Stimulated activated CD8-positive, alpha-beta memory T cell treated with anti-CD3 and anti-CD28 coated beads, Interleukin-4, amount 100 ng/mL, for 24 hours (primary cell): ENCODE data around the gene ARHGAP10.
"Not testable (repeated sequence)": the region's sequence is repeated elsewhere in the genome, so short reads cannot be mapped to it uniquely, and the experiment has no call there.

Experiments used
- DNase-seq: peaks from one replicate; pipeline ENCODE4 v3.0.0-alpha.2; 2020; ENCODE audit warnings: low read depth

Gene ARHGAP10

DNA sequence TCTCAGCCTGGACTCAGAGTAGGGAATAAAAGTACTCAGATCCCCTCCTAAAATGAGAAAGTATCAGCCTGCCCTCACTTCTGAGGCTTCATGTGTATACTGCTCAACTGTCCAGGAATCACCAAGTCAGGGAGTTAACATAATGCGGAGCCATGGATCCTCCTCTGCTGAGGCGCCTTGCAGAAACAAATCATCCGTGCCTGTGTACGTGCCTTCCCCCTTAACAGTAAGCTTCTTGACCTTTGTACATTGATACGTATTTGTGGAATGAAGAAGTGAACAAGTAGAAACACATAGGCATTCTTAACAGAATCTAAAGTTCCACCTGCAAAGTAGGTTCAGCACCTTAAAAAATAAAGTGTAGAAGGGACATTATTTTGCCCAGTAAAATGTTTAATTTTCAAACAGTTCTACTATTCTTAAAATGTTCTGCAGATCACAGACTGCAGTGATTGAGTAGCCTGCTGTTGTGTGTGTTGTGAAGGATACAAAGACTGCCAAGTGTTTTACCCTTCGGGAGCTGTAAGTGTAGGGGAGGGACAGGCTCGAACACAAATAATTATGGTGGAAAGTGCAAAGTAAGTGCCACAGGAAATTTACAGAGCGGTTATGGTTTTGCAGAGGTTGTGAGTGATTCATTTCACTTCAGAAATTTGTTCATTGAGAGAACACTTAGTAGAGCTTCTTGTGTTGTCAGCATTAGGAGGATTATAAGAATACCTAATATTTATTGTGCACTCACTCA lies 61.9 kb downstream of the ARHGAP10 start:
- no peak for DNase-seq

DNA sequence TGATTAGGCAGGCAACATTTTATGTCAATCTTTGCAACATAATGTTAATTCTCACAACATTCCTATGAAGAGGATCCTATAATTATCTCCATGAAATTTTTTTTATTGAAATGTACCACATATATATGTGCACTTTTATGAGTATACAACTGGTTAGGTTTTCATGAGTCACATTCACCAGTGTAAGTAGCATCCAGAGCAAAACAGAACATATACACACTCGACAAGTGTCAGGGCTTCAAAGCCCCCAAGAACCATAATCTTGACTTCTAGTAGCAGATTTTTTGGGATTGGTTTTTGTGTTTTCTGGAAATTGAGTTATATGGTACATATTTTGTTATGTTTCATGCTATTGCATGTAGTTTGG lies 62.4 kb downstream of the ARHGAP10 start:
- DNase-seq = no peak

DNA sequence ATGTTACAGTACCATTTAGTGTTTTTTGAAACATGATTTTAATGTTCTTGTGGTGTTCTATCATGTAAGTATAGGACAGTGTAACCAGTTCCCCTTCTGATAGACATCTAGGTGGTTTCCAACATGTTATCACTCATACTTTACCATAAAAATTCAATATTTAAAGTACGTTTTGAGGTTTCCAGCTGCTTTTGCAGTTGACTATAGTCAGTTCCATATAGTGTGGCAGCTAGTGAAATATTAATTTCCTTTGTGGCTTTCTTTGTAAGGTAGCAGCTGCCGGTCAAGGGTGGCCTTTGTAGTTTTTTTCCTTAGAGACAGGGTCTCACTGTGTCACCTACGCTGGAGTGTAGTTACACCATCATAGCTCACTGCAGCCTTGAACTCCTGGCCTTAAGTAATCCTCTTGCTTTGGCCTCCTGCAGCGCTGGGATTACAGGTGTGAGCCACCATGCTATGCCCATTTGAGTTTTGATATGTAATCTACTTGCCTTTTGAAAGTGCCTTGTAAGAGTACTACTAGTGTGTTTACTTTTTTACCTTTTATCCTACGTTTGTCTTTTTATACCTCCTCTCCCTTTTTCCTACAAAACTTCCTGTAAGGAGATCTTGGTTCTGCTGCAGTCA lies 63.0 kb downstream of the ARHGAP10 start:
- DNase-seq = no peak

DNA sequence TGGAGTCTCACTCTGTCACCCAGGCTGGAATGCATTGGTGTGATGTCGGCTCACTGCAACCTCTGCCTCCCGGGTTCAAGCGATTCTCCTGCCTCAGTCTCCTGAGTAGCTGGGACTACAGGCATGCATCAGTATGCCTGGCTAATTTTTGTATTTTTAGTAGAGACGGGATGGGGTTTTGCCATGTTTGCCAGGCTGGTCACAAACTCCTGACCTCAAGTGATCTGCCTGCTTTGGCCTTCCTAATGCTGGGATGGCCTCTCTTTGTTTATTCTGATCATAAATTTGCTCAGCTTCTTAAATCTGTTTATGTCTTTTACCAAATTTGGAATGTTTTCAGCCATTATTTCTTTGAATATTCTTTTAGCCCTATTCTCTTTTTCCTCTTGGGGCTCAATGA lies 67.2 kb downstream of the ARHGAP10 start:
- DNase-seq = not testable (repeated sequence)

GRCh38 chr4:147799986-147800555 lies 68.2 kb downstream of the ARHGAP10 start:
- peak; percentile 46 for DNase-seq

DNA sequence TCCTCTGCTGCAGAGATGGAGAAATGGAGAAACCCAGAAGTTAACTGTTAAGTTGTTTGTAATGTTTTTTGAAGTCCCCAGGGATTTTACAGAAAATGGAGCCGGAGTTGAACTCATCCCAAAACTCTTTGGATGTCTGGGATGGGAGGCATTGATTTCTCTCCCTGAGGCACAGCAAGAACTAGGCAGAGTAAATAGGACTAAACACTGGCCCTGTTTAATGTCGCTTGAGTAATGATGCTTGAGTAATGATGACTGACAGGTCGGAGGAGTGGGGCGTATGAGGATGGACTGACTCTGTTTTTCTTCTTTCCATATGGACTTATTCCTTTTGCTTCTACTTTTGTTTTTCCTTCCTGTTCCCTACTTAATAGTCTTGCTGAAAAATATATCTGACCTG lies 69.9 kb downstream of the ARHGAP10 start:
- DNase-seq = no peak

DNA sequence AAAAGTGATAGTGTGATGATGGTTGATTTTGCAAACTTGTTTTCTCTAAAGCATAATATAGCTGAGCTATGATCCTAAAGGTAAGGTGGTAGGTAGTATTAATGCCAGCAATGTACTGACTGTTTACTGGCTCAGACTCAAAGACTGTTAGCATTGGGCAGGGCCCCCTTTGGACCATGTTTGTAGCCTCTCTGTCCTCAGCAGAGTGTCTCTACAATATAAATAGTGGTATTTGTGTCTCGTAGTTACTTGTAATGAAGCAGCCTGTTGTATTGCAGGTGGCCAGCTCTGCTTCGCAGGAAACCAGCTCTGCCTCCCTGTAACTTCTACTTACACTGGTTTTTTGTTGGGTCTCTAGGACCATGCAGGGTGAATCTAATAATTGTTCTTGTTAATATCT lies 70.5 kb downstream of the ARHGAP10 start:
- DNase-seq = no peak

- DNase-seq = no peak
Observed at GRCh38 chr4:147805946-147806345, 74.1 kb downstream of the ARHGAP10 start.

GRCh38 chr4:147808447-147808846 lies 76.6 kb downstream of the ARHGAP10 start:
- DNase-seq = no peak

- DNase-seq = no peak
Observed at GRCh38 chr4:147809211-147809610, 77.3 kb downstream of the ARHGAP10 start.

- DNase-seq = no peak
Observed at GRCh38 chr4:147811878-147812277, 80.0 kb downstream of the ARHGAP10 start.

- no peak for DNase-seq
Observed at GRCh38 chr4:147813109-147813773, 81.4 kb downstream of the ARHGAP10 start.

DNA sequence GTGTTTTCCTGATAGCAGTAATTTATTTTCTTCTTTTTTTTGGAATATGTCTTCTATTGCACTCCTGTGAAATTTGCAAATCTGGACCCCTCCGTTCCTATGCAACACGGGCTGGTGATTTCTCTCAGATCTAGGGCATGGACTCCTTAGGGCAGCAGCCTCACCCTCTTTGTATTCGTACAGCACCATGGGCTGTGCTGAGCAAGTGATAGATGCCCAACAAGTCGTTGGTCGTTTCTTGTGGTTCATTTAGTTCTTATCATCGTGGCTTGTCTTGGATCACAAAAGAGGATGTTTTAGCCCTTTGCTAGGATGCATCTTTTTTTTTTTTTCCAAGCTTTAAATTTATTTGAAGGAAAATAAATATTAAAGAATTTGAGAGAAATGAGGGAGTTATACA lies 82.1 kb downstream of the ARHGAP10 start:
- no peak for DNase-seq

- DNase-seq = no peak
Observed at GRCh38 chr4:147814376-147814775, 82.5 kb downstream of the ARHGAP10 start.

GRCh38 chr4:147815741-147816140 lies 83.9 kb downstream of the ARHGAP10 start:
- no peak for DNase-seq

GRCh38 chr4:147816382-147817254 lies 84.7 kb downstream of the ARHGAP10 start:
- no peak for DNase-seq

DNA sequence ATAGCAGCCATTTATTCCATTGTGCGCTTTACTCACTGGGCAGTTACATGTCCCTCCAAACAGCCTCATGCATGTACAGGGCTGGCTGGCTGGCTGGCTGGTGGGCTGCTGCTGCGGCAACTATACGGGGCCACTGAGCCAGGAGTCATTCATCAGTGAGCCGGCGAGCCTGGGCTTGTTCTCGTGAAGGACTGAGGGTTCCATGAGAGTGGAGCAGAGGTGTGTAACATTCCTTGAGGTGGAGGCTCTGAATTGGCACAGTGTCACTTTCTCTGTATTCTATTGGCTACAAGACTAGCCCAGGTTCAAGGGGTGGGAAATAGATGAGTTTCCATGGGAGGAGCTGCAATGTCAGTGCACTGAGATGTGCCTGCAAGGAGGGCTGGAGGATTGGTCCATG lies 89.1 kb downstream of the ARHGAP10 start:
- DNase-seq = no peak

DNA sequence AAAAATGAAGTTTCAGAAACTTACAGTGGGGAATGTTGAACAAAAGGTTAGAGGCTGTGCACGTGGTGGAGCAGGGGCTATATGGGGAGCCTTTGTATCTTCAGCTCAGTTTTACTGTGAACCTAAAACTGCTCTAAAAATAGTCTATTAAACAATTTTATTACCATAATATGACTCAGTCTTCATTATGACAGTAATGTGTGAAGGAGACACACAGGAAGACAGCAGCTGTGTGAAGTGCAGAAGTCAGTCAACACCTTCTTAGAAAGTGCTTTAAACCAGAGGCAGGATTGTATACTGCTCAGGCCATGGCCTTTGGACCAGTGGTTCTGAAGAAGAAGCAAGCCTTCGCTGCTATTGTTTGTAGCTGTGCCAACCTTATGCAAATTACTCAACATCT lies 89.7 kb downstream of the ARHGAP10 start:
- DNase-seq = no peak

DNA sequence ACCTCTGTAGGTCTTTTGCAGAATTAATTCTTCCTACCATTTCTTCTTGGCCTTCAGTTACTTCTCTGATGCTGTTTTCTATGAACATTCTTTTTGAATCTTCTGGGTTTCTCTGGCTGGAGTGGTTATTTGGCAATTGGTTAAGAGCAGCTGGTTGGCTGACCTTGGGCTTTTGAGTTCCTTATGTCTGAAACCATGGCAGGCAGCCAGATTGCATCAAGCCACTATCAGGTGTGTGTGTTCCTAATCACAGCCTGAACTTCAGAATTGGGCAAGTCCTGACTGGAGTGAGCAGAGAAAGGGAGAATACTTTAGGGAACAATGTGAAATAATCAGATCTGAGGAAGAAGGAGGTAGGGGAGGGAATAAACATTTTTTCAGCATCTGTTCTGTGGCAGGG lies 90.2 kb downstream of the ARHGAP10 start:
- DNase-seq = no peak

DNA sequence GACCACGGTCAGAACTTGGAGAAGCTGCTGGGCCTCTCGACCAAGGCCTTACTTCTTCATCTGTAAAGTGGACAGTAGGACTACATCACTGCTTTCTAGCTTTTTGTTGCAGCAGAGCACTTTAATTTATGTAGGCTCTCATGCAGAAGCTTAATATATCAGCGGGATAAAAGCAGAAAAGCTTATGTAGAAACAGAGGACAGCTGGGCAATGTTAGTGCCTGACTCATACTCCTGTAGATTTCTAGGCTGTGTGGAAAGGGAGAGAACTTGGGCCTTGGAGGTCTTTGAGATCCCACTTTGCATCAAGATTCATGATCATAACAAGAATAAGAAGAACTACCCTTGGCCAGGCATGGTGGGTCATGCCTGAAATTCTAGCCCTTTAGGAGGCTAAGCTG lies 91.2 kb downstream of the ARHGAP10 start:
- DNase-seq = no peak

GRCh38 chr4:147824316-147824715 lies 92.4 kb downstream of the ARHGAP10 start:
- DNase-seq = no peak

- no peak for DNase-seq
Observed at GRCh38 chr4:147824884-147825283, 93.0 kb downstream of the ARHGAP10 start.
